DOHH2 (cell line): ENCODE results near the gene ECT2.
"Not testable (repeated sequence)": the region's sequence is repeated elsewhere in the genome, so short reads cannot be mapped to it uniquely, and the experiment has no call there.

Experiments
- H3F3A ChIP-seq: fragments of 200-600 bp; sonication (generic), shearing (Covaris generic); 2 replicates; pipeline ENCODE4 v1.6.0; 2016; ENCODE audit warnings: antibody characterized with exemption, mild to moderate bottlenecking; ENCODE audit not compliant: control insufficient read depth, insufficient read depth
- H3K27ac ChIP-seq: fragments of 200-600 bp; sonication (generic); 2 replicates; pipeline ENCODE4 v1.5.1; 2014; ENCODE audit warnings: low read depth, mild to moderate bottlenecking, low read length, moderate library complexity
- H3K27me3 ChIP-seq: fragments of 200-600 bp; sonication (generic); 2 replicates; pipeline ENCODE4 v1.6.1; 2014; ENCODE audit warnings: mild to moderate bottlenecking, low read length, mixed read lengths; ENCODE audit not compliant: control insufficient read depth
- H3K36me3 ChIP-seq: fragments of 200-600 bp; sonication (generic); 2 replicates; pipeline ENCODE4 v1.6.1; 2014; ENCODE audit warnings: mild to moderate bottlenecking, low read length, moderate library complexity, mixed read lengths; ENCODE audit not compliant: control insufficient read depth
- H3K4me1 ChIP-seq: fragments of 200-600 bp; sonication (generic); 2 replicates; pipeline ENCODE4 v1.6.1; 2014; ENCODE audit warnings: mild to moderate bottlenecking, low read length, mixed read lengths; ENCODE audit not compliant: control insufficient read depth
- H3K4me2 ChIP-seq: fragments of 200-600 bp; sonication (generic); 2 replicates; pipeline ENCODE4 v1.6.0; 2014; ENCODE audit warnings: mild to moderate bottlenecking, low read length, moderate library complexity
- H3K4me3 ChIP-seq: fragments of 200-600 bp; sonication (generic); 2 replicates; pipeline ENCODE4 v1.5.1; 2014; ENCODE audit warnings: mild to moderate bottlenecking, low read length, mixed read lengths
- H3K79me2 ChIP-seq: fragments of 200-600 bp; sonication (generic); 2 replicates; pipeline ENCODE4 v1.6.1; 2014; ENCODE audit warnings: mild to moderate bottlenecking, low read length, mixed read lengths; ENCODE audit not compliant: control insufficient read depth
- H3K9me2 ChIP-seq: fragments of 200-600 bp; sonication (generic); replicated peaks from 2 replicates; pipeline ENCODE4 v1.6.1; 2014; ENCODE audit warnings: mild to moderate bottlenecking, low read length, mixed read lengths; ENCODE audit not compliant: control insufficient read depth
- H3K9me3 ChIP-seq: fragments of 200-600 bp; sonication (generic); 2 replicates; pipeline ENCODE4 v1.6.1; 2014; ENCODE audit warnings: antibody characterized with exemption, low read length, mixed read lengths; ENCODE audit not compliant: control insufficient read depth, insufficient read depth
- H4K20me1 ChIP-seq: fragments of 200-600 bp; sonication (generic); 2 replicates; pipeline ENCODE4 v1.6.0; 2014; ENCODE audit warnings: low read depth, mild to moderate bottlenecking, antibody characterized with exemption, low read length, moderate library complexity; ENCODE audit not compliant: control insufficient read depth, insufficient read depth
- EZH2phosphoT487 ChIP-seq: fragments of 200-600 bp; sonication (generic); IDR thresholded peaks from 2 replicates; pipeline ENCODE4 v1.6.1; 2017; ENCODE audit warnings: borderline replicate concordance, mild to moderate bottlenecking, antibody characterized with exemption, low read length, moderate library complexity, mixed read lengths
- TF ChIP-seq, protein P1 (sequence below): fragments of 200-600 bp; sonication (generic); IDR thresholded peaks from one replicate; pipeline ENCODE4 v1.5.1; 2014; ENCODE audit warnings: antibody characterized with exemption, mild to moderate bottlenecking, low read depth, low read length; ENCODE audit not compliant: poor library complexity, severe bottlenecking

ECT2 gene

DNA sequence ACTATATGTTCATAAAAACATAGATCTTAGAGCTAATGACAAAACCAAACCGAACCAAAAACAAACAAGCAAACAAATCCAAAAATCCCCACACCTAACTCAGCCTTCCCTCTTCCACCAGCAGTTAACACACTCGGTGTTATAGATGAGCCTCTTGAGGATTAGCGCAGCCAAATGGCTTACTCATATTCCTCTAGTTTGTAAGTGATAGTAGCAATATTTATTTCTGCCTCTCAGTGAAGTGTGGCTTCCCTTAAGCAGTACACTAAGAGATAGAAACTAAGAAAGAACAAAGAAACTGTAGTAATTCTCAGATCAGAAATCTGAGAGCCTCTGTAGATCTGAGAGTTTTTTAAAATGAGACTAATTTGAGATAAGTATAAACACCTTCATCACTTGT, 37.2 kb upstream of the ECT2 start:
- Histone ChIP-seq H4K20me1 (no peaks in the 10 kb centered on the region; the same call in 1 of the 2 replicates), H3K4me3 (no peak overlapping the region)
- TF ChIP-seq, protein P1, sequence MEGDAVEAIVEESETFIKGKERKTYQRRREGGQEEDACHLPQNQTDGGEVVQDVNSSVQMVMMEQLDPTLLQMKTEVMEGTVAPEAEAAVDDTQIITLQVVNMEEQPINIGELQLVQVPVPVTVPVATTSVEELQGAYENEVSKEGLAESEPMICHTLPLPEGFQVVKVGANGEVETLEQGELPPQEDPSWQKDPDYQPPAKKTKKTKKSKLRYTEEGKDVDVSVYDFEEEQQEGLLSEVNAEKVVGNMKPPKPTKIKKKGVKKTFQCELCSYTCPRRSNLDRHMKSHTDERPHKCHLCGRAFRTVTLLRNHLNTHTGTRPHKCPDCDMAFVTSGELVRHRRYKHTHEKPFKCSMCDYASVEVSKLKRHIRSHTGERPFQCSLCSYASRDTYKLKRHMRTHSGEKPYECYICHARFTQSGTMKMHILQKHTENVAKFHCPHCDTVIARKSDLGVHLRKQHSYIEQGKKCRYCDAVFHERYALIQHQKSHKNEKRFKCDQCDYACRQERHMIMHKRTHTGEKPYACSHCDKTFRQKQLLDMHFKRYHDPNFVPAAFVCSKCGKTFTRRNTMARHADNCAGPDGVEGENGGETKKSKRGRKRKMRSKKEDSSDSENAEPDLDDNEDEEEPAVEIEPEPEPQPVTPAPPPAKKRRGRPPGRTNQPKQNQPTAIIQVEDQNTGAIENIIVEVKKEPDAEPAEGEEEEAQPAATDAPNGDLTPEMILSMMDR = no peak
- TF ChIP-seq EZH2phosphoT487 = no peak

GRCh38 chr3:172716476-172716875, 34.0 kb upstream of the ECT2 start:
- H3K9me2 ChIP-seq = no peaks in the 10 kb centered on the region
- H3K27ac ChIP-seq = no peak overlapping the region
- no peaks in the 10 kb centered on the region for H3F3A ChIP-seq
- no peak overlapping the region for H3K4me3 ChIP-seq
- TF ChIP-seq EZH2phosphoT487 = no peak
- TF ChIP-seq, protein P1 = no peak
- no peaks in the 10 kb centered on the region for H3K36me3 ChIP-seq
- peaks cover 5% of the 10 kb centered on the region for H3K4me1 ChIP-seq
- no peaks in the 10 kb centered on the region for H3K79me2 ChIP-seq
- H3K9me3 ChIP-seq = no peaks in the 10 kb centered on the region
- no peaks in the 10 kb centered on the region for H3K27me3 ChIP-seq
- H4K20me1 ChIP-seq = no peaks in the 10 kb centered on the region
- H3K4me2 ChIP-seq = no peak overlapping the region

More for the DNA sequence above, 37.2 kb upstream of the ECT2 start:
- peaks cover 23% of the 10 kb centered on the region for H3K4me1 ChIP-seq
- peaks cover 22% of the 10 kb centered on the region for H3K79me2 ChIP-seq
- no peaks in the 10 kb centered on the region for H3K9me3 ChIP-seq
- H3K27me3 ChIP-seq = no peaks in the 10 kb centered on the region
- no peak overlapping the region for H3K27ac ChIP-seq
- no peak overlapping the region for H3K4me2 ChIP-seq
- H3F3A ChIP-seq = peaks cover 4% of the 10 kb centered on the region; the same call in 1 of the 2 replicates
- H3K9me2 ChIP-seq = no peaks in the 10 kb centered on the region
- H3K36me3 ChIP-seq = no peaks in the 10 kb centered on the region

DNA sequence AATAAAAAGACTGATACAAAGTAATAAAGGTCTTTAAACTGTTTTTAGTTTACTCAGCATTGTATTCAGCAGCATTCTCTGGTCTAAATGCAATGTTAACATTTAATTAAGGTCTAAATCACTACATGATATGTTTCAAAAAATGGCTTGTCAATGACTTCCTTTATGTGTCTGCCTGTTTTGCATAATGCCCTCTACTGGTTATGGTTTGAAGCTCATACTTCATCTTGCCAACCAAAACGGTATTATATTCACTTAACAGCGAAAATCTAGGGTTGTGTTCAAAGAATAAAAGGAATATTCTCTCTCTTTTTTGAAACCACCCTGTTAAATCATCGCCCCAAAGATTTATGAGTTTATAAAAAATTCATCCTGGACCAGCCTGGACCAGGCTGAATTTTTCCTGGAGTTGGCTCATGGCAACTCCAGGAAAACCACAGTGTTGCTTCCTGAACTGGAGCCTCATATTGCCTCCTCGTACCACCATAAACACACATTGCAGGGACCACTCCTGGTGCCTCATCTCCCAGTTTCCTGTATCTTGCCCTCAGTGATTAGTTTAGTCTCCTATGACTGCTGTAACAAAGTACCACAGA, 32.9 kb upstream of the ECT2 start:
- H3K9me3 ChIP-seq = no peaks in the 10 kb centered on the region
- no peak overlapping the region for H3K27ac ChIP-seq
- H3K9me2 ChIP-seq = no peaks in the 10 kb centered on the region
- no peaks in the 10 kb centered on the region for H4K20me1 ChIP-seq
- H3K79me2 ChIP-seq = no peaks in the 10 kb centered on the region
- no peak overlapping the region for H3K4me3 ChIP-seq
- H3K4me2 ChIP-seq = no peak overlapping the region
- H3K4me1 ChIP-seq = no peaks in the 10 kb centered on the region
- H3K27me3 ChIP-seq = no peaks in the 10 kb centered on the region
- no peaks in the 10 kb centered on the region for H3F3A ChIP-seq
- TF ChIP-seq, protein P1 = no peak
- TF ChIP-seq EZH2phosphoT487 = no peak
- H3K36me3 ChIP-seq = no peaks in the 10 kb centered on the region

DNA sequence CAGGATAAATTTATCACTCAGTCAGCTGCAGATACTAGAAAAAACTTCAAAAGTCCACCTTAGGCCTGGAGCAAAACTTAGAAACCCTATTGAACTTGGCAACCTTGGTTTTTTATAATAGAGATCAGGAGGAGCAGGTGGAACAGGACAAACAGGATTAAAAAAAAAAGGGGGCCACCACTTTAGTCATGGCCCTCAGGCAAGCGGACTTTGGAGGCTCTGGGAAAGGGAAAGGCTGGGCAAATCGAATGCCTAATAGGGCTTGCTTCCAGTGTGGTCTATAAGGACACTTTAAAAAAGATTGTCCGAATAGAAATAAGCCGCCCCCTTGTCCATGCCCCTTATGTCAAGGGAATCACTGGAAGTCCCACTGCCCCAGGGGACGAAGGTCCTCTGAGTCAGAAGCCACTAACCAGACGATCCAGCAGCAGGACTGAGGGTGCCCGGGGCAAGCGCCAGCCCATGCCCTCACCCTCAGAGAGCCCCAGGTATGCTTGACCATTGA, 27.9 kb upstream of the ECT2 start:
- not testable (repeated sequence) for H3K27ac ChIP-seq, H3F3A ChIP-seq, H3K4me3 ChIP-seq, H3K79me2 ChIP-seq, H4K20me1 ChIP-seq, H3K9me3 ChIP-seq, H3K27me3 ChIP-seq, H3K36me3 ChIP-seq, H3K9me2 ChIP-seq, H3K4me1 ChIP-seq, H3K4me2 ChIP-seq
